OCI-LY7 (cell line): ENCODE data around the gene MROH9. TPM values are rescaled to one million over a fixed set of nuclear protein-coding genes. Genes with fewer than 3 reads are reported as not detected.

Experiments
- BruUV-seq: library from RNA; stranded (reverse); fragments of 400-500 nt; replicated peaks from 2 replicates; lab custom pipeline; 2021; lab: Mats Ljungman, UMichigan
- CTCF ChIA-PET: fragments of 300-600 bp; sonication (Branson Sonifier 250); formaldehyde crosslinking; loops from one replicate; lab custom pipeline; 2022; ENCODE audit warnings: antibody characterized with exemption; ENCODE audit not compliant: unreplicated experiment; lab: Charles Lee
- POLR2A ChIA-PET: fragments of 300-600 bp; sonication (Branson Sonifier 250); formaldehyde crosslinking; loops from one replicate; lab custom pipeline; 2022; ENCODE audit warnings: antibody characterized with exemption; lab: Charles Lee
- DNase-seq: peaks from one replicate; pipeline ENCODE4 v3.0.0-alpha.2; 2015; ENCODE audit warnings: low spot score
- H2AFZ ChIP-seq: fragments of 200-600 bp; sonication (generic), shearing (Covaris generic); 2 replicates; pipeline ENCODE4 v1.6.1; 2014; ENCODE audit warnings: mild to moderate bottlenecking, antibody characterized with exemption, low read length, moderate library complexity
- H3K27ac ChIP-seq: fragments of 200-600 bp; sonication (generic); 2 replicates; pipeline ENCODE4 v1.5.1; 2014; ENCODE audit warnings: mixed run types, low read depth, mild to moderate bottlenecking, moderate library complexity, low read length, inconsistent platforms; ENCODE audit not compliant: poor library complexity, severe bottlenecking
- H3K36me3 ChIP-seq: fragments of 200-600 bp; sonication (generic); 2 replicates; pipeline ENCODE4 v1.6.1; 2014; ENCODE audit warnings: mild to moderate bottlenecking, antibody characterized with exemption, low read length, moderate library complexity, mixed read lengths; ENCODE audit not compliant: insufficient read depth
- H3K4me1 ChIP-seq: fragments of 200-600 bp; sonication (generic); 2 replicates; pipeline ENCODE4 v1.5.1; 2014; ENCODE audit warnings: mild to moderate bottlenecking, low read length; ENCODE audit not compliant: insufficient read depth, poor library complexity, severe bottlenecking
- H3K4me2 ChIP-seq: fragments of 200-600 bp; sonication (generic); 2 replicates; pipeline ENCODE4 v1.6.1; 2014; ENCODE audit warnings: mild to moderate bottlenecking, low read length
- H3K4me3 ChIP-seq: fragments of 200-600 bp; sonication (generic); 2 replicates; pipeline ENCODE4 v1.5.1; 2014; ENCODE audit warnings: mild to moderate bottlenecking, low read depth, low read length; ENCODE audit not compliant: poor library complexity, severe bottlenecking
- H3K79me2 ChIP-seq: fragments of 200-600 bp; sonication (generic); 2 replicates; pipeline ENCODE4 v1.6.1; 2016; ENCODE audit warnings: low read depth, mild to moderate bottlenecking, low read length, moderate library complexity, mixed read lengths; ENCODE audit not compliant: insufficient read depth
- H3K9me2 ChIP-seq: fragments of 200-600 bp; sonication (generic); 2 replicates; pipeline ENCODE4 v1.6.1; 2016; ENCODE audit warnings: mild to moderate bottlenecking, low read length, mixed read lengths; ENCODE audit not compliant: insufficient read depth
- H3K9me3 ChIP-seq: fragments of 200-600 bp; sonication (generic); 2 replicates; pipeline ENCODE4 v1.6.1; 2014; ENCODE audit warnings: mild to moderate bottlenecking, mixed run types, low read length, mixed read lengths
- H4K20me1 ChIP-seq: fragments of 200-600 bp; sonication (generic); 2 replicates; pipeline ENCODE4 v1.6.1; 2014; ENCODE audit warnings: mild to moderate bottlenecking, antibody characterized with exemption, low read length, moderate library complexity, mixed read lengths; ENCODE audit not compliant: insufficient read depth
- EZH2phosphoT487 ChIP-seq: fragments of 200-600 bp; sonication (generic); IDR thresholded peaks from 2 replicates; pipeline ENCODE4 v1.6.1; 2018; ENCODE audit warnings: low read depth, borderline replicate concordance, mild to moderate bottlenecking, mixed run types, antibody characterized with exemption, low read length, moderate library complexity, mixed read lengths
- intact Hi-C: fragments of 100-400 bp; cut with micrococcal nuclease; formaldehyde crosslinking; loops from one replicate; pipeline ENCODE4 v1.10.0; 2022; ENCODE audit not compliant: unreplicated experiment
- total RNA-seq, 2 experiments: library from RNA; depleted of rRNA in 1 of 2; stranded (reverse); fragments of >200 nt in 1 of 2; shearing (Covaris generic) in 1 of 2; gene quantifications; 2 replicates each; pipeline ENCODE4 v1.2.3, GENCODE V29; 2014 to 2022
- TF ChIP-seq, protein P1 (sequence below): fragments of 200-600 bp; sonication (generic); conservative IDR thresholded peaks from 2 replicates; pipeline ENCODE4 v1.5.1; 2014; ENCODE audit warnings: mild to moderate bottlenecking, antibody characterized with exemption, low read length, moderate library complexity, mixed read lengths

Gene MROH9
- total RNA-seq, 2 experiments from 2014 or later, result not detected

DNA sequence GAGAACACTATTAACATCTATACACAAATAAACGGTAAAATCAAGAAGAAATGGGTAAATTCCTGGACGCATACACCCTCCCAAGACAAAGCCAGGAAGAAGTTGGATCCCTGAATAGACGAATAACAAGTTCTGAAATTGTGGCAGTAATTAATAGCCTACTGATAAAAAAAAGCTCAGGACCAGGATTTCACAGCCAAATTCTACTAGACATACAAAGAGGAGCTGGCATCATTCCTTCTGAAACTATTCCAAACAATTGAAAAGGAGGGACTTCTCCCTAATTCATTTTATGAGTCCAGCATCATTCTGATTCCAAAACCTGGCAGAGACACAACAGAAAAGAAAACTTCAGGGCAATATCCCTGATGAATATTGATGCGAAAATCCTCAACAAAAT is 84.6 kb downstream of the MROH9 start:
- no peak overlapping the region for H3K4me2 ChIP-seq
- no peak overlapping the region for H3K4me3 ChIP-seq
- no peak for DNase-seq
- no peaks in the 10 kb centered on the region for H3K9me2 ChIP-seq
- no peak overlapping the region for H3K27ac ChIP-seq
- BruUV-seq, result no TSS peak
- no peaks in the 10 kb centered on the region for H3K4me1 ChIP-seq
- no peak overlapping the region for H2AFZ ChIP-seq
- intact Hi-C loops, result no loop called here
- no peaks in the 10 kb centered on the region for H3K9me3 ChIP-seq
- POLR2A ChIA-PET, result interaction anchor here (0.6 to 1.3 kb wide), 3 partner anchors 15 to 274 kb away, joined by 3 to 5 read pairs (median 3); no protein-coding TSS in a partner anchor
- no peak for TF ChIP-seq EZH2phosphoT487
- TF ChIP-seq, protein P1, sequence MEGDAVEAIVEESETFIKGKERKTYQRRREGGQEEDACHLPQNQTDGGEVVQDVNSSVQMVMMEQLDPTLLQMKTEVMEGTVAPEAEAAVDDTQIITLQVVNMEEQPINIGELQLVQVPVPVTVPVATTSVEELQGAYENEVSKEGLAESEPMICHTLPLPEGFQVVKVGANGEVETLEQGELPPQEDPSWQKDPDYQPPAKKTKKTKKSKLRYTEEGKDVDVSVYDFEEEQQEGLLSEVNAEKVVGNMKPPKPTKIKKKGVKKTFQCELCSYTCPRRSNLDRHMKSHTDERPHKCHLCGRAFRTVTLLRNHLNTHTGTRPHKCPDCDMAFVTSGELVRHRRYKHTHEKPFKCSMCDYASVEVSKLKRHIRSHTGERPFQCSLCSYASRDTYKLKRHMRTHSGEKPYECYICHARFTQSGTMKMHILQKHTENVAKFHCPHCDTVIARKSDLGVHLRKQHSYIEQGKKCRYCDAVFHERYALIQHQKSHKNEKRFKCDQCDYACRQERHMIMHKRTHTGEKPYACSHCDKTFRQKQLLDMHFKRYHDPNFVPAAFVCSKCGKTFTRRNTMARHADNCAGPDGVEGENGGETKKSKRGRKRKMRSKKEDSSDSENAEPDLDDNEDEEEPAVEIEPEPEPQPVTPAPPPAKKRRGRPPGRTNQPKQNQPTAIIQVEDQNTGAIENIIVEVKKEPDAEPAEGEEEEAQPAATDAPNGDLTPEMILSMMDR, result no peak
- H4K20me1 ChIP-seq, result no peaks in the 10 kb centered on the region
- CTCF ChIA-PET, result no interaction called here
- H3K79me2 ChIP-seq, result no peaks in the 10 kb centered on the region
- no peaks in the 10 kb centered on the region for H3K36me3 ChIP-seq

DNA sequence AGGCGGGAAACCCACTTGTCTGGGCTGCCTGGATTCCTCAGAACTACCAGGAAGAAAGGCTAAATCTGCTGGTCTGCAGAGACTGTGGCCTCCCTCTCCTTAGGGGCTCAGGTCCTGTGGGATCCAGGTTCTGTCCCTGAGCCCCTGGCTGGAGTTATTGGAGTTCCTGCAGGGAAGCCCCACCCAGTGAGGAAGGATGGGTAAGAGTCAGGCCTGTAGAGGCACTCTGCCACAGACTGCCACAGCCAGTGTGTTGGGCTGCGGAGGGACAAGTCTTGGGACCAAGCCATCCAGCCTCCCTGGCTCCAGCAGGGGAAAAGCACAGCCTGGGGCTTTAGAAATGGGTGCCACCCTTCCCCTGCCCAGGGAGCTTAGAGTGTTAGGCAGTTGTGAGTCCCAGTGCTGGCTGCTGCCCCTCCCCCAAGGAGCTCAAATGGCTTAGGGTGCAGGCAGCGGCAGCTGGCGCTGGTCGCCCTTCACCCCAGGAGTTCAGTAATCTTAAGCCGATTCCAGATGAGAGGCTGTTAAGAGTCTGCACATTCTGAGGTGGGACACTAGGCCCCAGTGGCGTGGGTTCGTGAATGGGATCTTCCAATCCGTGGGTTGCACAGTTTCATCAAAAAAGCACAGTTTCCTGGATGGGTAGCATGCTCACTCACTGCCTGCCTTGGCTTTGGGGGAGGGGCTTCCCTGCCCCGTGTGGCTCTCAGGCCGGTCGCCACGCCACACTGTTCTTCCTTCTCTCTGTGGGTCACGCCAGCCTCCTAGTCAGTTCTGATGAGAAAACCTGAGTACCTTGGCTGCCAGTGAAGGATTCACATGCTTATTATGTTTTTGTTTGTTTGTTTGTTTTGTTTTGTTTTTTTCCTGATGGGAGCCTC is 97.7 kb downstream of the MROH9 start:
- Histone ChIP-seq H3K27ac (no peak overlapping the region), H3K4me1 (no peaks in the 10 kb centered on the region), H3K9me3 (no peaks in the 10 kb centered on the region), H3K79me2 (no peaks in the 10 kb centered on the region), H3K4me2 (no peak overlapping the region), H2AFZ (no peak overlapping the region), H4K20me1 (no peaks in the 10 kb centered on the region), H3K9me2 (no peaks in the 10 kb centered on the region), H3K4me3 (no peak overlapping the region), H3K36me3 (no peaks in the 10 kb centered on the region)
- BruUV-seq, result no TSS peak
- intact Hi-C loops, result no loop called here
- POLR2A ChIA-PET, result no interaction called here
- CTCF ChIA-PET, result no interaction called here
- DNase-seq, result no peak
- TF ChIP-seq, protein P1, result no peak
- TF ChIP-seq EZH2phosphoT487, result no peak

DNA sequence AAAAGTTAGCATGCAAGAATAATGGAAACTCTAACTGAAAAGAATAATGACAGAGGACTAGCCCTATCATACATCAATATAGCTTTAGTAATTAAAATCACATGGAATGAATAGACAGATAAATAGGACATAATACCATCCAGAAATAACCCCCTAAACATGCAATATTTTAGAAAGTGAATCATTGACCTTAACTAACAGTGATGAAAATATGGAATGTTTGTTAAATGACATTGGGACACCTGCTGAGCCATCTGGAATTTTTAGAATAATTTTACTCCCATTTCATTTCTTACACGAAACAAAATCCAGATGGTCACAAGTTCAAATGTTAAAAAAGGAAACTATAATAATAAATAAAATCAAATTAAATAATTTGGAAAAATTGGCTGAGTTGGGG is 102.3 kb downstream of the MROH9 start:
- no peak overlapping the region for H3K27ac ChIP-seq
- H3K4me3 ChIP-seq, result no peak overlapping the region
- H3K36me3 ChIP-seq, result no peaks in the 10 kb centered on the region
- H3K79me2 ChIP-seq, result no peaks in the 10 kb centered on the region
- intact Hi-C loops, result no loop called here
- H4K20me1 ChIP-seq, result no peaks in the 10 kb centered on the region
- ChIA-PET POLR2A (no interaction called here), CTCF (no interaction called here)
- H3K4me1 ChIP-seq, result no peaks in the 10 kb centered on the region
- H3K9me3 ChIP-seq, result no peaks in the 10 kb centered on the region
- BruUV-seq, result no TSS peak
- H3K9me2 ChIP-seq, result no peaks in the 10 kb centered on the region
- H2AFZ ChIP-seq, result no peak overlapping the region
- no peak for DNase-seq
- TF ChIP-seq EZH2phosphoT487, result no peak
- TF ChIP-seq, protein P1, result no peak
- no peak overlapping the region for H3K4me2 ChIP-seq
